Measurements from ENCODE around the gene NDOR1.

The NDOR1 gene

GRCh38 chr9:137212520-137212919 is 7.0 kb downstream of the NDOR1 start:
- DNase-seq (ENCODE audit: low spot score): no peak
- CTCF ChIA-PET: interaction anchor here (1.4 to 2.1 kb wide), 2 partner anchors 22 to 24 kb away, joined by 4 to 8 read pairs; no protein-coding TSS in a partner anchor
- POLR2A ChIA-PET (ENCODE audit: low non-redundant PET): no interaction called here
- H3K27ac ChIP-seq: peak overlapping the region; percentile 82
- no peak for TF ChIP-seq CTCF (conservative IDR thresholded peaks at IDR 0.05; ENCODE audit: low read depth)

GRCh38 chr9:137213160-137214060 is 7.9 kb downstream of the NDOR1 start:
- no peak; the same call in 1 of the 2 replicates for TF ChIP-seq CTCF (conservative IDR thresholded peaks at IDR 0.05; ENCODE audit: low read depth)
- ChIA-PET POLR2A (ENCODE audit: low non-redundant PET) (interaction anchor here (0.6 kb wide), 1 partner anchor 8 kb away, joined by 3 read pairs; the partner anchor contains the start of genes NDOR1 and TMEM203), CTCF (interaction anchor here (0.7 to 2.1 kb wide), 7 partner anchors 11 to 36 kb away, joined by 3 to 8 read pairs (median 4); no protein-coding TSS in a partner anchor)
- peak overlapping the region; percentile 82 for H3K27ac ChIP-seq
- no peak for DNase-seq (ENCODE audit: low spot score)

GRCh38 chr9:137214620-137215019 is 9.1 kb downstream of the NDOR1 start:
- no peak for DNase-seq (ENCODE audit: low spot score)
- ChIA-PET POLR2A (ENCODE audit: low non-redundant PET) (no interaction called here), CTCF (interaction anchor here (0.6 to 1.9 kb wide), 6 partner anchors 9 to 95 kb away, joined by 3 to 4 read pairs (median 4); no protein-coding TSS in a partner anchor)
- no peak for TF ChIP-seq CTCF (conservative IDR thresholded peaks at IDR 0.05; ENCODE audit: low read depth)
- H3K27ac ChIP-seq: peak overlapping the region; percentile 82

- POLR2A ChIA-PET (ENCODE audit: low non-redundant PET): interaction anchor here (0.6 to 1.3 kb wide), 2 partner anchors 21 to 27 kb away, joined by 3 to 4 read pairs; partner anchors contain the start of genes ANAPC2 and SSNA1
- peak overlapping the region; percentile 82 for H3K27ac ChIP-seq
- CTCF ChIA-PET: interaction anchor here (0.6 to 3.0 kb wide), 8 partner anchors 12 to 219 kb away, joined by 3 to 13 read pairs (median 3); partner anchors contain the start of gene RNF224
- no peak for DNase-seq (ENCODE audit: low spot score)
- TF ChIP-seq CTCF (conservative IDR thresholded peaks at IDR 0.05; ENCODE audit: low read depth): no peak
Measured at GRCh38 chr9:137215196-137215986, 9.9 kb downstream of the NDOR1 start.

GRCh38 chr9:137216188-137216965 is 10.9 kb downstream of the NDOR1 start:
- peak overlapping the region; percentile 82 for H3K27ac ChIP-seq
- ChIA-PET POLR2A (ENCODE audit: low non-redundant PET) (interaction anchor here (0.6 to 1.3 kb wide), 3 partner anchors 10 to 40 kb away, joined by 3 to 4 read pairs (median 3); partner anchors contain the start of genes ANAPC2 and SSNA1), CTCF (interaction anchor here (0.6 to 3.0 kb wide), 5 partner anchors 11 to 101 kb away, joined by 3 to 13 read pairs (median 4); partner anchors contain the start of gene RNF224)
- no peak for TF ChIP-seq CTCF (conservative IDR thresholded peaks at IDR 0.05; ENCODE audit: low read depth)
- no peak for DNase-seq (ENCODE audit: low spot score)
